ENCODE results near the gene INKA1.

Gene INKA1

GRCh38 chr3:49786357-49787181 lies 16.5 kb upstream of the INKA1 start, which contains the start of gene IP6K1:
Gene IP6K1, minus strand, starts transcription at chr3:49786542. Its CDS starts 38,502 bp downstream, at chr3:49748040.
- peak; percentile 99 for DNase-seq (ENCODE audit: low read depth, low spot score)
- H3K27ac ChIP-seq (ENCODE audit: low read length), result no peak within 1 kb of the TSS
- H3K9me3 ChIP-seq (ENCODE audit: control insufficient read depth, insufficient read depth, low read length), result no peaks in the 10 kb centered on the region
- no CpG with 5 or more reads among the region's 55 CpGs for WGBS (ENCODE audit: insufficient coverage, insufficient read length)
- H3K27me3 ChIP-seq (ENCODE audit: control insufficient read depth, insufficient read depth, low read length), result no peaks in the 10 kb centered on the region
- H3K36me3 ChIP-seq (ENCODE audit: control insufficient read depth, insufficient read depth, low read length), result no peaks in the 10 kb centered on the region
- H3K4me3 ChIP-seq (ENCODE audit: low read length), result peak within 1 kb of the TSS; percentile 87
- H3K4me1 ChIP-seq (ENCODE audit: control insufficient read depth, insufficient read depth, low read length), result peaks cover 3% of the 10 kb centered on the region

- no peaks in the 10 kb centered on the region for H3K36me3 ChIP-seq (ENCODE audit: control insufficient read depth, insufficient read depth, low read length)
- no peaks in the 10 kb centered on the region for H3K27me3 ChIP-seq (ENCODE audit: control insufficient read depth, insufficient read depth, low read length)
- DNase-seq (ENCODE audit: low read depth, low spot score), result no peak
- H3K4me3 ChIP-seq (ENCODE audit: low read length), result no peak overlapping the region
- H3K4me1 ChIP-seq (ENCODE audit: control insufficient read depth, insufficient read depth, low read length), result peaks cover 3% of the 10 kb centered on the region
- H3K27ac ChIP-seq (ENCODE audit: low read length), result no peak overlapping the region
- WGBS (ENCODE audit: insufficient coverage, insufficient read length), result no CpG with 5 or more reads among the region's 3 CpGs
- no peaks in the 10 kb centered on the region for H3K9me3 ChIP-seq (ENCODE audit: control insufficient read depth, insufficient read depth, low read length)
These were observed 15.9 kb upstream of the INKA1 start for GRCh38 chr3:49787182-49787464.

- no CpG with 5 or more reads among the region's 5 CpGs for WGBS (ENCODE audit: insufficient coverage, insufficient read length)
- Histone ChIP-seq H3K9me3 (ENCODE audit: control insufficient read depth, insufficient read depth, low read length) (no peaks in the 10 kb centered on the region), H3K36me3 (ENCODE audit: control insufficient read depth, insufficient read depth, low read length) (no peaks in the 10 kb centered on the region)
These were observed 15.5 kb upstream of the INKA1 start for GRCh38 chr3:49787536-49787935.

GRCh38 chr3:49788056-49788455 lies 15.0 kb upstream of the INKA1 start:
- Histone ChIP-seq H3K4me1 (ENCODE audit: control insufficient read depth, insufficient read depth, low read length) (peaks cover 3% of the 10 kb centered on the region), H3K4me3 (ENCODE audit: low read length) (no peak overlapping the region), H3K36me3 (ENCODE audit: control insufficient read depth, insufficient read depth, low read length) (no peaks in the 10 kb centered on the region), H3K27ac (ENCODE audit: low read length) (no peak overlapping the region), H3K9me3 (ENCODE audit: control insufficient read depth, insufficient read depth, low read length) (no peaks in the 10 kb centered on the region), H3K27me3 (ENCODE audit: control insufficient read depth, insufficient read depth, low read length) (no peaks in the 10 kb centered on the region)
- WGBS (ENCODE audit: insufficient coverage, insufficient read length), result no CpG with 5 or more reads among the region's 2 CpGs
- DNase-seq (ENCODE audit: low read depth, low spot score), result no peak

More at GRCh38 chr3:49787536-49787935, 15.5 kb upstream of the INKA1 start:
- H3K4me1 ChIP-seq (ENCODE audit: control insufficient read depth, insufficient read depth, low read length), result peaks cover 3% of the 10 kb centered on the region
- H3K27ac ChIP-seq (ENCODE audit: low read length), result no peak overlapping the region
- no peak for DNase-seq (ENCODE audit: low read depth, low spot score)
- no peaks in the 10 kb centered on the region for H3K27me3 ChIP-seq (ENCODE audit: control insufficient read depth, insufficient read depth, low read length)
- H3K4me3 ChIP-seq (ENCODE audit: low read length), result no peak overlapping the region

GRCh38 chr3:49790626-49791411 lies 12.2 kb upstream of the INKA1 start:
- H3K9me3 ChIP-seq (ENCODE audit: control insufficient read depth, insufficient read depth, low read length), result no peaks in the 10 kb centered on the region
- peaks cover 3% of the 10 kb centered on the region for H3K4me1 ChIP-seq (ENCODE audit: control insufficient read depth, insufficient read depth, low read length)
- H3K36me3 ChIP-seq (ENCODE audit: control insufficient read depth, insufficient read depth, low read length), result no peaks in the 10 kb centered on the region
- H3K27me3 ChIP-seq (ENCODE audit: control insufficient read depth, insufficient read depth, low read length), result no peaks in the 10 kb centered on the region
- H3K27ac ChIP-seq (ENCODE audit: low read length), result no peak overlapping the region
- no peak for DNase-seq (ENCODE audit: low read depth, low spot score)
- no peak overlapping the region for H3K4me3 ChIP-seq (ENCODE audit: low read length)
- WGBS (ENCODE audit: insufficient coverage, insufficient read length), result no CpG with 5 or more reads among the region's 9 CpGs

GRCh38 chr3:49791571-49791970 lies 11.5 kb upstream of the INKA1 start:
- no peak overlapping the region for H3K4me3 ChIP-seq (ENCODE audit: low read length)
- H3K4me1 ChIP-seq (ENCODE audit: control insufficient read depth, insufficient read depth, low read length), result peaks cover 3% of the 10 kb centered on the region
- no peak overlapping the region for H3K27ac ChIP-seq (ENCODE audit: low read length)
- H3K36me3 ChIP-seq (ENCODE audit: control insufficient read depth, insufficient read depth, low read length), result no peaks in the 10 kb centered on the region
- DNase-seq (ENCODE audit: low read depth, low spot score), result no peak
- no peaks in the 10 kb centered on the region for H3K27me3 ChIP-seq (ENCODE audit: control insufficient read depth, insufficient read depth, low read length)
- no CpG with 5 or more reads among the region's 4 CpGs for WGBS (ENCODE audit: insufficient coverage, insufficient read length)
- no peaks in the 10 kb centered on the region for H3K9me3 ChIP-seq (ENCODE audit: control insufficient read depth, insufficient read depth, low read length)

- DNase-seq (ENCODE audit: low read depth, low spot score), result no peak
These were observed 10.5 kb upstream of the INKA1 start for GRCh38 chr3:49792371-49793150.

GRCh38 chr3:49793486-49794085 lies 9.5 kb upstream of the INKA1 start:
- no peaks in the 10 kb centered on the region for H3K36me3 ChIP-seq (ENCODE audit: control insufficient read depth, insufficient read depth, low read length)
- no peaks in the 10 kb centered on the region for H3K9me3 ChIP-seq (ENCODE audit: control insufficient read depth, insufficient read depth, low read length)
- H3K27ac ChIP-seq (ENCODE audit: low read length), result no peak overlapping the region
- H3K4me3 ChIP-seq (ENCODE audit: low read length), result no peak overlapping the region
- no peaks in the 10 kb centered on the region for H3K4me1 ChIP-seq (ENCODE audit: control insufficient read depth, insufficient read depth, low read length)
- WGBS (ENCODE audit: insufficient coverage, insufficient read length), result no CpG with 5 or more reads among the region's 13 CpGs
- no peak for DNase-seq (ENCODE audit: low read depth, low spot score)
- H3K27me3 ChIP-seq (ENCODE audit: control insufficient read depth, insufficient read depth, low read length), result no peaks in the 10 kb centered on the region

More at GRCh38 chr3:49792371-49793150, 10.5 kb upstream of the INKA1 start:
- Histone ChIP-seq H3K4me3 (ENCODE audit: low read length) (no peak overlapping the region), H3K27ac (ENCODE audit: low read length) (no peak overlapping the region), H3K27me3 (ENCODE audit: control insufficient read depth, insufficient read depth, low read length) (no peaks in the 10 kb centered on the region), H3K4me1 (ENCODE audit: control insufficient read depth, insufficient read depth, low read length) (no peaks in the 10 kb centered on the region), H3K9me3 (ENCODE audit: control insufficient read depth, insufficient read depth, low read length) (no peaks in the 10 kb centered on the region), H3K36me3 (ENCODE audit: control insufficient read depth, insufficient read depth, low read length) (no peaks in the 10 kb centered on the region)
- no CpG with 5 or more reads among the region's 10 CpGs for WGBS (ENCODE audit: insufficient coverage, insufficient read length)

- Histone ChIP-seq H3K27me3 (ENCODE audit: control insufficient read depth, insufficient read depth, low read length) (no peaks in the 10 kb centered on the region), H3K27ac (ENCODE audit: low read length) (no peak overlapping the region), H3K4me3 (ENCODE audit: low read length) (no peak overlapping the region), H3K4me1 (ENCODE audit: control insufficient read depth, insufficient read depth, low read length) (no peaks in the 10 kb centered on the region), H3K36me3 (ENCODE audit: control insufficient read depth, insufficient read depth, low read length) (no peaks in the 10 kb centered on the region), H3K9me3 (ENCODE audit: control insufficient read depth, insufficient read depth, low read length) (no peaks in the 10 kb centered on the region)
- WGBS (ENCODE audit: insufficient coverage, insufficient read length), result no CpG with 5 or more reads among the region's 4 CpGs
- DNase-seq (ENCODE audit: low read depth, low spot score), result no peak
These were observed 8.6 kb upstream of the INKA1 start for GRCh38 chr3:49794431-49794830.

Data from iPS DF 6.9 (cell line).